Measurements from ENCODE around the gene C7. TPM values are rescaled to one million over a fixed set of nuclear protein-coding genes. Genes with fewer than 3 reads are reported as not detected.

C7 gene
- total and polyA plus RNA-seq, 2 experiments from 2014 or later, result 0.05 to 0.07 TPM

DNA sequence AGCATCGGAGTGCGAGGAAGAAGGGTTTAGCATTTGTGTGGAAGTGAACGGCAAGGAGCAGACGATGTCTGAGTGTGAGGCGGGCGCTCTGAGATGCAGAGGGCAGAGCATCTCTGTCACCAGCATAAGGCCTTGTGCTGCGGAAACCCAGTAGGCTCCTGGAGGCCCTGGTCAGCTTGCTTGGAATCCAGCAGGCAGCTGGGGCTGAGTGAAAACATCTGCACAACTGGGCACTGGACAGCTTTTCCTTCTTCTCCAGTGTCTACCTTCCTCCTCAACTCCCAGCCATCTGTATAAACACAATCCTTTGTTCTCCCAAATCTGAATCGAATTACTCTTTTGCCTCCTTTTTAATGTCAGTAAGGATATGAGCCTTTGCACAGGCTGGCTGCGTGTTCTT, 72.1 kb downstream of the C7 start:
- no peak for ATAC-seq
- Histone ChIP-seq H3K4me3 (no peak overlapping the region), H3K4me2 (no peak overlapping the region), H3K27ac (ENCODE audit: low read depth) (no peak overlapping the region), H4K20me1 (replicated peaks; ENCODE audit: insufficient read depth) (no peaks in the 10 kb centered on the region), H3F3A (replicated peaks; ENCODE audit: low read depth) (no peaks in the 10 kb centered on the region), H3K9me2 (ENCODE audit: insufficient read depth) (peaks cover 3% of the 10 kb centered on the region; the same call in 1 of the 2 replicates), H3K4me1 (ENCODE audit: insufficient read depth) (no peaks in the 10 kb centered on the region), H2AFZ (no peak overlapping the region), H3K36me3 (ENCODE audit: insufficient read depth) (no peaks in the 10 kb centered on the region), H3K27me3 (ENCODE audit: insufficient read depth) (no peaks in the 10 kb centered on the region), H3K79me2 (replicated peaks; ENCODE audit: insufficient read depth) (no peaks in the 10 kb centered on the region)
- no peak for DNase-seq (ENCODE audit: low spot score)
- TF ChIP-seq STAT1 (IDR thresholded peaks at IDR 0.05; ENCODE audit: unreplicated experiment) (no peak), CREB1 (CRISPR knock-in tag; IDR thresholded peaks at IDR 0.05; ENCODE audit: low read depth) (no peak), EZH2phosphoT487 (IDR thresholded peaks at IDR 0.05; ENCODE audit: unreplicated experiment) (no peak)
- Mint-ChIP-seq H3K36me3 (ENCODE audit: low read depth) (no peaks in the 10 kb centered on the region), H3K9me3 (no peaks in the 10 kb centered on the region), H3K27me3 (ENCODE audit: insufficient read depth, low read depth, poor library complexity) (peaks cover 3% of the 10 kb centered on the region), H3K27ac (no peak overlapping the region), H3K4me3 (no peak overlapping the region), H3K4me1 (no peaks in the 10 kb centered on the region; the same call in 2 of the 3 replicates)

GRCh38 chr5:40983781-40984180, 74.5 kb downstream of the C7 start:
- no peak for ATAC-seq
- H3K27ac Mint-ChIP-seq, result no peak overlapping the region
- TF ChIP-seq JUNB (IDR thresholded peaks at IDR 0.05; ENCODE audit: unreplicated experiment) (no peak), CREB1 (CRISPR knock-in tag; IDR thresholded peaks at IDR 0.05; ENCODE audit: low read depth) (no peak), POLR2AphosphoS5 (IDR thresholded peaks at IDR 0.05; ENCODE audit: low read depth) (no peak), ZNF114 (CRISPR knock-in tag; IDR thresholded peaks at IDR 0.05) (no peak), CTCF (conservative IDR thresholded peaks at IDR 0.05; ENCODE audit: low read depth in 2 of 2) (no peak), EZH2 (IDR thresholded peaks at IDR 0.05; ENCODE audit: low read depth, unreplicated experiment) (no peak), NANOG (IDR thresholded peaks at IDR 0.05; ENCODE audit: borderline replicate concordance) (no peak), EZH2phosphoT487 (IDR thresholded peaks at IDR 0.05; ENCODE audit: unreplicated experiment) (no peak), ZNF331 (CRISPR knock-in tag; IDR thresholded peaks at IDR 0.05; ENCODE audit: low read depth) (no peak)
- TF ChIP-seq, protein P1, sequence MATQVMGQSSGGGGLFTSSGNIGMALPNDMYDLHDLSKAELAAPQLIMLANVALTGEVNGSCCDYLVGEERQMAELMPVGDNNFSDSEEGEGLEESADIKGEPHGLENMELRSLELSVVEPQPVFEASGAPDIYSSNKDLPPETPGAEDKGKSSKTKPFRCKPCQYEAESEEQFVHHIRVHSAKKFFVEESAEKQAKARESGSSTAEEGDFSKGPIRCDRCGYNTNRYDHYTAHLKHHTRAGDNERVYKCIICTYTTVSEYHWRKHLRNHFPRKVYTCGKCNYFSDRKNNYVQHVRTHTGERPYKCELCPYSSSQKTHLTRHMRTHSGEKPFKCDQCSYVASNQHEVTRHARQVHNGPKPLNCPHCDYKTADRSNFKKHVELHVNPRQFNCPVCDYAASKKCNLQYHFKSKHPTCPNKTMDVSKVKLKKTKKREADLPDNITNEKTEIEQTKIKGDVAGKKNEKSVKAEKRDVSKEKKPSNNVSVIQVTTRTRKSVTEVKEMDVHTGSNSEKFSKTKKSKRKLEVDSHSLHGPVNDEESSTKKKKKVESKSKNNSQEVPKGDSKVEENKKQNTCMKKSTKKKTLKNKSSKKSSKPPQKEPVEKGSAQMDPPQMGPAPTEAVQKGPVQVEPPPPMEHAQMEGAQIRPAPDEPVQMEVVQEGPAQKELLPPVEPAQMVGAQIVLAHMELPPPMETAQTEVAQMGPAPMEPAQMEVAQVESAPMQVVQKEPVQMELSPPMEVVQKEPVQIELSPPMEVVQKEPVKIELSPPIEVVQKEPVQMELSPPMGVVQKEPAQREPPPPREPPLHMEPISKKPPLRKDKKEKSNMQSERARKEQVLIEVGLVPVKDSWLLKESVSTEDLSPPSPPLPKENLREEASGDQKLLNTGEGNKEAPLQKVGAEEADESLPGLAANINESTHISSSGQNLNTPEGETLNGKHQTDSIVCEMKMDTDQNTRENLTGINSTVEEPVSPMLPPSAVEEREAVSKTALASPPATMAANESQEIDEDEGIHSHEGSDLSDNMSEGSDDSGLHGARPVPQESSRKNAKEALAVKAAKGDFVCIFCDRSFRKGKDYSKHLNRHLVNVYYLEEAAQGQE (IDR thresholded peaks at IDR 0.05; ENCODE audit: unreplicated experiment), result no peak
- TF ChIP-seq, protein P2, sequence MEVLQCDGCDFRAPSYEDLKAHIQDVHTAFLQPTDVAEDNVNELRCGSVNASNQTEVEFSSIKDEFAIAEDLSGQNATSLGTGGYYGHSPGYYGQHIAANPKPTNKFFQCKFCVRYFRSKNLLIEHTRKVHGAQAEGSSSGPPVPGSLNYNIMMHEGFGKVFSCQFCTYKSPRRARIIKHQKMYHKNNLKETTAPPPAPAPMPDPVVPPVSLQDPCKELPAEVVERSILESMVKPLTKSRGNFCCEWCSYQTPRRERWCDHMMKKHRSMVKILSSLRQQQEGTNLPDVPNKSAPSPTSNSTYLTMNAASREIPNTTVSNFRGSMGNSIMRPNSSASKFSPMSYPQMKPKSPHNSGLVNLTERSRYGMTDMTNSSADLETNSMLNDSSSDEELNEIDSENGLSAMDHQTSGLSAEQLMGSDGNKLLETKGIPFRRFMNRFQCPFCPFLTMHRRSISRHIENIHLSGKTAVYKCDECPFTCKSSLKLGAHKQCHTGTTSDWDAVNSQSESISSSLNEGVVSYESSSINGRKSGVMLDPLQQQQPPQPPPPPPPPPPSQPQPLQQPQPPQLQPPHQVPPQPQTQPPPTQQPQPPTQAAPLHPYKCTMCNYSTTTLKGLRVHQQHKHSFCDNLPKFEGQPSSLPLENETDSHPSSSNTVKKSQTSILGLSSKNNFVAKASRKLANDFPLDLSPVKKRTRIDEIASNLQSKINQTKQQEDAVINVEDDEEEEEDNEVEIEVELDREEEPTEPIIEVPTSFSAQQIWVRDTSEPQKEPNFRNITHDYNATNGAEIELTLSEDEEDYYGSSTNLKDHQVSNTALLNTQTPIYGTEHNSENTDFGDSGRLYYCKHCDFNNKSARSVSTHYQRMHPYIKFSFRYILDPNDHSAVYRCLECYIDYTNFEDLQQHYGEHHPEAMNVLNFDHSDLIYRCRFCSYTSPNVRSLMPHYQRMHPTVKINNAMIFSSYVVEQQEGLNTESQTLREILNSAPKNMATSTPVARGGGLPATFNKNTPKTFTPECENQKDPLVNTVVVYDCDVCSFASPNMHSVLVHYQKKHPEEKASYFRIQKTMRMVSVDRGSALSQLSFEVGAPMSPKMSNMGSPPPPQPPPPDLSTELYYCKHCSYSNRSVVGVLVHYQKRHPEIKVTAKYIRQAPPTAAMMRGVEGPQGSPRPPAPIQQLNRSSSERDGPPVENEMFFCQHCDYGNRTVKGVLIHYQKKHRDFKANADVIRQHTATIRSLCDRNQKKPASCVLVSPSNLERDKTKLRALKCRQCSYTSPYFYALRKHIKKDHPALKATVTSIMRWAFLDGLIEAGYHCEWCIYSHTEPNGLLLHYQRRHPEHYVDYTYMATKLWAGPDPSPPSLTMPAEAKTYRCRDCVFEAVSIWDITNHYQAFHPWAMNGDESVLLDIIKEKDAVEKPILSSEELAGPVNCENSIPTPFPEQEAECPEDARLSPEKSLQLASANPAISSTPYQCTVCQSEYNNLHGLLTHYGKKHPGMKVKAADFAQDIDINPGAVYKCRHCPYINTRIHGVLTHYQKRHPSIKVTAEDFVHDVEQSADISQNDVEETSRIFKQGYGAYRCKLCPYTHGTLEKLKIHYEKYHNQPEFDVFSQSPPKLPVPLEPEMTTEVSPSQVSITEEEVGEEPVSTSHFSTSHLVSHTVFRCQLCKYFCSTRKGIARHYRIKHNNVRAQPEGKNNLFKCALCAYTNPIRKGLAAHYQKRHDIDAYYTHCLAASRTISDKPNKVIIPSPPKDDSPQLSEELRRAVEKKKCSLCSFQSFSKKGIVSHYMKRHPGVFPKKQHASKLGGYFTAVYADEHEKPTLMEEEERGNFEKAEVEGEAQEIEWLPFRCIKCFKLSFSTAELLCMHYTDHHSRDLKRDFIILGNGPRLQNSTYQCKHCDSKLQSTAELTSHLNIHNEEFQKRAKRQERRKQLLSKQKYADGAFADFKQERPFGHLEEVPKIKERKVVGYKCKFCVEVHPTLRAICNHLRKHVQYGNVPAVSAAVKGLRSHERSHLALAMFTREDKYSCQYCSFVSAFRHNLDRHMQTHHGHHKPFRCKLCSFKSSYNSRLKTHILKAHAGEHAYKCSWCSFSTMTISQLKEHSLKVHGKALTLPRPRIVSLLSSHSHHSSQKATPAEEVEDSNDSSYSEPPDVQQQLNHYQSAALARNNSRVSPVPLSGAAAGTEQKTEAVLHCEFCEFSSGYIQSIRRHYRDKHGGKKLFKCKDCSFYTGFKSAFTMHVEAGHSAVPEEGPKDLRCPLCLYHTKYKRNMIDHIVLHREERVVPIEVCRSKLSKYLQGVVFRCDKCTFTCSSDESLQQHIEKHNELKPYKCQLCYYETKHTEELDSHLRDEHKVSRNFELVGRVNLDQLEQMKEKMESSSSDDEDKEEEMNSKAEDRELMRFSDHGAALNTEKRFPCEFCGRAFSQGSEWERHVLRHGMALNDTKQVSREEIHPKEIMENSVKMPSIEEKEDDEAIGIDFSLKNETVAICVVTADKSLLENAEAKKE (CRISPR knock-in tag; IDR thresholded peaks at IDR 0.05), result no peak

More at GRCh38 chr5:40983781-40984180, 74.5 kb downstream of the C7 start:
- H3K4me3 ChIP-seq, result no peak overlapping the region
- H3K36me3 ChIP-seq (ENCODE audit: insufficient read depth), result no peaks in the 10 kb centered on the region
- no peaks in the 10 kb centered on the region for H3K36me3 Mint-ChIP-seq (ENCODE audit: low read depth)
- H3K27me3 ChIP-seq (ENCODE audit: insufficient read depth), result no peaks in the 10 kb centered on the region
- no peaks in the 10 kb centered on the region for H3K79me2 ChIP-seq (replicated peaks; ENCODE audit: insufficient read depth)
- no peaks in the 10 kb centered on the region for H3K4me1 Mint-ChIP-seq
- no peak for DNase-seq (ENCODE audit: low spot score)
- H3K4me2 ChIP-seq, result no peak overlapping the region
- no peaks in the 10 kb centered on the region for H3K4me1 ChIP-seq (ENCODE audit: insufficient read depth)
- no peak overlapping the region for H3K27ac ChIP-seq (ENCODE audit: low read depth)
- no peak overlapping the region for H2AFZ ChIP-seq
- H4K20me1 ChIP-seq (replicated peaks; ENCODE audit: insufficient read depth), result no peaks in the 10 kb centered on the region
- H3K9me2 ChIP-seq (ENCODE audit: insufficient read depth), result no peaks in the 10 kb centered on the region
- H3K27me3 Mint-ChIP-seq (ENCODE audit: insufficient read depth, low read depth, poor library complexity), result peaks cover 3% of the 10 kb centered on the region
- no peak overlapping the region for H3K4me3 Mint-ChIP-seq
- H3F3A ChIP-seq (replicated peaks; ENCODE audit: low read depth), result no peaks in the 10 kb centered on the region
- no peaks in the 10 kb centered on the region for H3K9me3 Mint-ChIP-seq

Data from GM23338 (cell line).